ENCODE data around the gene C1QL4. TPM values are rescaled to one million over a fixed set of nuclear protein-coding genes. Genes with fewer than 3 reads are reported as not detected.

C1QL4 gene
- total and polyA plus RNA-seq, 9 of the 15 experiments (the other 6 are each of a cell fraction or from before 2014, with no cell fraction given) = 0.08 to 2.1 (median 0.31) TPM

GRCh38 chr12:49366652-49367380 is 29.8 kb upstream of the C1QL4 start (continued):
- TF ChIP-seq CHD7 (IDR thresholded peaks at IDR 0.05; ENCODE audit: low read depth, low read length) (no peak), E2F1 (CRISPR knock-in tag; IDR thresholded peaks at IDR 0.05) (peak; percentile 89), ELF1 (tag; IDR thresholded peaks at IDR 0.05) (peak; percentile 63; the same call in 1 of the 2 replicates), HBP1 (CRISPR knock-in tag; IDR thresholded peaks at IDR 0.05) (no peak), ZNF134 (CRISPR knock-in tag; conservative IDR thresholded peaks at IDR 0.05) (no peak), KDM2B (CRISPR knock-in tag; IDR thresholded peaks at IDR 0.05) (0 out of 2 replicates have a peak, but pooled peaks have one; percentile 9), THAP7 (CRISPR knock-in tag; IDR thresholded peaks at IDR 0.05) (no peak), JUN (IDR thresholded peaks at IDR 0.05; ENCODE audit: borderline replicate concordance, low read depth, low read length) (no peak), JUN (CRISPR knock-in tag; IDR thresholded peaks at IDR 0.05; ENCODE audit: borderline replicate concordance) (no peak), RBM22 (IDR thresholded peaks at IDR 0.05; ENCODE audit: low read depth, low read length, poor library complexity, severe bottlenecking) (peak; percentile 35), ATF4 (CRISPR knock-in tag; IDR thresholded peaks at IDR 0.05) (no peak)

All from K562 (cell line).